CD4-positive, alpha-beta T cell (primary cell): ENCODE results near the gene PPP2R2B. TPM values are rescaled to one million over a fixed set of nuclear protein-coding genes. Genes with fewer than 3 reads are reported as not detected.

Experiments
- ATAC-seq: fragments of 200-7000 bp; cut with Tn5 transposase; one replicate; pipeline ENCODE4 v1.10.0; 2022; ENCODE audit warnings: mild to moderate bottlenecking; ENCODE audit not compliant: poor library complexity
- CTCF ChIA-PET: fragments of 350-600 bp; sonication (Branson Sonifier 250); formaldehyde crosslinking; loops from one replicate; lab custom pipeline; 2021; ENCODE audit warnings: antibody characterized with exemption, inconsistent platforms; lab: Charles Lee
- POLR2A ChIA-PET: fragments of 350-600 bp; sonication (Branson Sonifier 250); formaldehyde crosslinking; loops from one replicate; lab custom pipeline; 2021; ENCODE audit warnings: antibody characterized with exemption, inconsistent platforms; lab: Charles Lee
- DNase-seq, 14 experiments: peaks; one replicate each; pipeline ENCODE4 v3.0.0-alpha.2; 2013 to 2020; ENCODE audit warnings: mixed read lengths in 2 of 14
- H3K27ac ChIP-seq, 2 donors: one replicate each; pipeline versions ENCODE4 v1.5.1 to v1.7.0; 2013; ENCODE audit warnings: low read length in 2 of 2, low read depth in 1 of 2, mild to moderate bottlenecking in 1 of 2
- H3K27me3 ChIP-seq, 2 experiments: 1 replicate in 1 of 2; 2 replicates in 1 of 2; pipeline versions ENCODE4 v1.6.1 to v1.7.0; 2013; ENCODE audit warnings: low read length in 2 of 2, control low read depth in 1 of 2, mild to moderate bottlenecking in 1 of 2, moderate library complexity in 1 of 2; ENCODE audit not compliant: insufficient read depth in 2 of 2, control insufficient read depth in 1 of 2
- H3K36me3 ChIP-seq: one replicate; pipeline ENCODE4 v1.6.1; 2013; ENCODE audit warnings: low read length, control low read depth; ENCODE audit not compliant: insufficient read depth
- H3K4me1 ChIP-seq: one replicate; pipeline ENCODE4 v1.6.1; 2013; ENCODE audit warnings: low read length, control low read depth; ENCODE audit not compliant: insufficient read depth
- H3K4me3 ChIP-seq: one replicate; pipeline ENCODE4 v1.5.1; 2013; ENCODE audit warnings: mild to moderate bottlenecking, low read length, moderate library complexity
- H3K9me3 ChIP-seq, 2 experiments: 1 replicate in 1 of 2; 2 replicates in 1 of 2; pipeline versions ENCODE4 v1.6.1 to v1.7.0; 2013; ENCODE audit warnings: low read length in 2 of 2, mild to moderate bottlenecking in 2 of 2, control low read depth in 1 of 2, moderate library complexity in 1 of 2; ENCODE audit not compliant: control insufficient read depth in 1 of 2, insufficient read depth in 1 of 2
- H3K27ac Mint-ChIP-seq: one replicate; pipeline ENCODE4 v1.8.0; 2020; ENCODE audit warnings: mixed read lengths
- H3K27me3 Mint-ChIP-seq: one replicate; pipeline ENCODE4 v1.8.0; 2021; ENCODE audit warnings: mixed read lengths
- H3K36me3 Mint-ChIP-seq: one replicate; pipeline ENCODE4 v1.8.0; 2021; ENCODE audit warnings: low read depth, mixed read lengths
- H3K4me1 Mint-ChIP-seq: one replicate; pipeline ENCODE4 v1.8.0; 2021; ENCODE audit warnings: low read depth, mixed read lengths
- H3K4me3 Mint-ChIP-seq: one replicate; pipeline ENCODE4 v1.8.0; 2020; ENCODE audit warnings: mild to moderate bottlenecking, mixed read lengths
- H3K9me3 Mint-ChIP-seq: one replicate; pipeline ENCODE4 v1.8.0; 2020; ENCODE audit warnings: mixed read lengths
- intact Hi-C, 2 experiments: fragments of 100-400 bp; cut with DNase I in 1 of 2; cut with micrococcal nuclease in 1 of 2; formaldehyde crosslinking; loops; one replicate each; pipeline versions ENCODE4 v1.15.1 to v1.9.0; 2023 to 2025; cut with DNase I, micrococcal nuclease
- total RNA-seq, 174 experiments: library from RNA in 2 of 174; stranded (reverse) in 2 of 174; gene quantifications; one replicate each; pipeline ENCODE4 v1.2.3 and lab custom pipeline; 2021 to 2026
- TF ChIP-seq, protein P1 (sequence below): fragments of 200-600 bp; IDR thresholded peaks from one replicate; pipeline ENCODE4 v1.8.0; 2022; ENCODE audit warnings: antibody characterized with exemption, mild to moderate bottlenecking

The PPP2R2B gene
- total RNA-seq, 2 experiments from 2014 or later = 4.1 to 4.2 TPM

DNA sequence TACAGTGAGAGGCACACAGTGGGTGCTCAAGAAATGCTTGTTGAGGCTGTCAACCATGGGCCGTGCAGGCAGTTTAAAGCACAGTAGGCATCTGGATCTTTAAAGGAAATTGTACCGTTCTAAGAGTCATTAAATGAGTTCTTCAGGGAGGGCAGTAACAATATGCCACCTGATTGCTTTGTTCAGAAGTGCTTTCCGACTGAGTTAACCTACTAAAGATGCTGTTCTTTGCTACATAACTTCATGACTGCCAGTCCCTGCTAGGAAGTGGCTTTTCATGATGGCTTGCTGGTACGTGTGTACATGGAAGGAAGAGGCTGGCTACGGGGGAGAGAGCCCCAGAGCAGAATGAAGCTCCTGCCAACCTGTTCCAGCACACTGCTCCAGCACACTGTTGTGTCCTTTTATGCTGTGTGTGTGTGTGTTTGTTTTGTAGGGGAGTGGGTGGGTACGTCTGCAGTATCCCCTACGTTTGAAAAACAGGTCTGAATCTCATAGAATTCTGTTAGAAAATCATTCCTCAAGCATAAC is 41.9 kb upstream of the PPP2R2B start:
- Mint-ChIP-seq H3K4me1 (peaks cover 20% of the 10 kb centered on the region), H3K27me3 (peaks cover 5% of the 10 kb centered on the region), H3K9me3 (peaks cover 3% of the 10 kb centered on the region), H3K27ac (no peak overlapping the region), H3K36me3 (no peaks in the 10 kb centered on the region), H3K4me3 (no peak overlapping the region)
- ATAC-seq (no peak), DNase-seq (no peak)
- CTCF ChIA-PET = no interaction called here
- Histone ChIP-seq H3K4me3 (no peak overlapping the region), H3K27ac (no peak overlapping the region), H3K36me3 (no peaks in the 10 kb centered on the region), H3K27me3 (no peaks in the 10 kb centered on the region), H3K4me1 (no peaks in the 10 kb centered on the region), H3K9me3 (no peaks in the 10 kb centered on the region)
- TF ChIP-seq, protein P1, sequence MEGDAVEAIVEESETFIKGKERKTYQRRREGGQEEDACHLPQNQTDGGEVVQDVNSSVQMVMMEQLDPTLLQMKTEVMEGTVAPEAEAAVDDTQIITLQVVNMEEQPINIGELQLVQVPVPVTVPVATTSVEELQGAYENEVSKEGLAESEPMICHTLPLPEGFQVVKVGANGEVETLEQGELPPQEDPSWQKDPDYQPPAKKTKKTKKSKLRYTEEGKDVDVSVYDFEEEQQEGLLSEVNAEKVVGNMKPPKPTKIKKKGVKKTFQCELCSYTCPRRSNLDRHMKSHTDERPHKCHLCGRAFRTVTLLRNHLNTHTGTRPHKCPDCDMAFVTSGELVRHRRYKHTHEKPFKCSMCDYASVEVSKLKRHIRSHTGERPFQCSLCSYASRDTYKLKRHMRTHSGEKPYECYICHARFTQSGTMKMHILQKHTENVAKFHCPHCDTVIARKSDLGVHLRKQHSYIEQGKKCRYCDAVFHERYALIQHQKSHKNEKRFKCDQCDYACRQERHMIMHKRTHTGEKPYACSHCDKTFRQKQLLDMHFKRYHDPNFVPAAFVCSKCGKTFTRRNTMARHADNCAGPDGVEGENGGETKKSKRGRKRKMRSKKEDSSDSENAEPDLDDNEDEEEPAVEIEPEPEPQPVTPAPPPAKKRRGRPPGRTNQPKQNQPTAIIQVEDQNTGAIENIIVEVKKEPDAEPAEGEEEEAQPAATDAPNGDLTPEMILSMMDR = no peak
- POLR2A ChIA-PET = no interaction called here
- intact Hi-C loops = no loop called here

GRCh38 chr5:146919304-146919703 is 40.7 kb upstream of the PPP2R2B start:
- H3K36me3 ChIP-seq = no peaks in the 10 kb centered on the region
- H3K9me3 ChIP-seq = no peaks in the 10 kb centered on the region
- POLR2A ChIA-PET = no interaction called here
- H3K27me3 ChIP-seq = no peaks in the 10 kb centered on the region
- H3K27ac ChIP-seq = no peak overlapping the region
- H3K9me3 Mint-ChIP-seq = no peaks in the 10 kb centered on the region
- H3K27me3 Mint-ChIP-seq = peaks cover 5% of the 10 kb centered on the region
- DNase-seq (no peak), ATAC-seq (no peak)
- H3K4me1 Mint-ChIP-seq = peaks cover 24% of the 10 kb centered on the region
- H3K4me3 ChIP-seq = no peak overlapping the region
- H3K36me3 Mint-ChIP-seq = no peaks in the 10 kb centered on the region
- intact Hi-C loops = no loop called here
- TF ChIP-seq, protein P1 = no peak
- H3K27ac Mint-ChIP-seq = no peak overlapping the region
- H3K4me3 Mint-ChIP-seq = no peak overlapping the region
- no peaks in the 10 kb centered on the region for H3K4me1 ChIP-seq
- CTCF ChIA-PET = no interaction called here

DNA sequence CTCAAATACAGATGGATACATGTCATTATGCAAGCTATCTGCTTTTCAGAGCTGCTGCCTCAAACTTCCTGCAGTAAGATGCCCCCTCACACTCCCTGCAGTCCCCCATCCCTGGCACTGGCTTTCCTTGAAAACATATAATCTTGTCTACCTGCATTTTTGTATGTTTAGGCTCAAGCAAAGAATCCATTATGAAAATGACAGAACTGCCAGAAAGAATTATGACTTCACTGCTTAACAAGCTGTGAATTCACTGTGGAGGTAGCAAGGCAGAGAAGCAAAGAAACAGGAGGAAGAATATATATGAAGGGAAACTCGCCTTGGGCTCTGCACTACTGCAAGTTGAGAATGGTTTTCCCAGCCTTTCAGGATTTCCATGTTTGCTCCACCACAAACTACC is 39.4 kb upstream of the PPP2R2B start:
- H3K36me3 Mint-ChIP-seq = no peaks in the 10 kb centered on the region

More for the DNA sequence above, 39.4 kb upstream of the PPP2R2B start:
- H3K27me3 ChIP-seq = no peaks in the 10 kb centered on the region
- Mint-ChIP-seq H3K9me3 (no peaks in the 10 kb centered on the region), H3K27me3 (peaks cover 5% of the 10 kb centered on the region), H3K27ac (no peak overlapping the region), H3K4me1 (peaks cover 27% of the 10 kb centered on the region), H3K4me3 (no peak overlapping the region)
- ATAC-seq = no peak
- TF ChIP-seq, protein P1 = no peak
- no peak for DNase-seq
- no peak overlapping the region for H3K4me3 ChIP-seq
- no peaks in the 10 kb centered on the region for H3K9me3 ChIP-seq
- H3K27ac ChIP-seq = no peak overlapping the region
- ChIA-PET POLR2A (no interaction called here), CTCF (no interaction called here)
- no peaks in the 10 kb centered on the region for H3K36me3 ChIP-seq
- H3K4me1 ChIP-seq = no peaks in the 10 kb centered on the region
- intact Hi-C loops = no loop called here
